GM12865 (cell line): Measurements from ENCODE around the gene GNA14.

Source experiments
- DNase-seq: peaks from one replicate; pipeline ENCODE4 v3.0.0; 2010; ENCODE audit warnings: low read depth
- H3K4me3 ChIP-seq: 2 replicates; pipeline ENCODE4 v1.5.1; 2011; ENCODE audit warnings: mild to moderate bottlenecking, low read depth, low read length, control low read depth
- CTCF ChIP-seq: IDR thresholded peaks from 2 replicates; pipeline ENCODE4 v1.5.1; 2011; ENCODE audit warnings: low read length, control low read depth, low read depth, inconsistent platforms; ENCODE audit not compliant: insufficient read depth; ENCODE audit errors: missing control alignments

GNA14 gene

GRCh38 chr9:77604316-77604715 is 43.8 kb downstream of the GNA14 start:
- no peak overlapping the region for H3K4me3 ChIP-seq
- no peak for DNase-seq
- TF ChIP-seq CTCF, result no peak

GRCh38 chr9:77602852-77603251 is 45.3 kb downstream of the GNA14 start:
- TF ChIP-seq CTCF, result no peak
- H3K4me3 ChIP-seq, result no peak overlapping the region
- DNase-seq, result no peak

- DNase-seq, result no peak
- TF ChIP-seq CTCF, result no peak
- H3K4me3 ChIP-seq, result no peak overlapping the region
Measured at GRCh38 chr9:77601476-77602099, 46.5 kb downstream of the GNA14 start.

GRCh38 chr9:77600810-77601209 is 47.3 kb downstream of the GNA14 start:
- no peak overlapping the region for H3K4me3 ChIP-seq
- DNase-seq, result no peak
- TF ChIP-seq CTCF, result no peak

GRCh38 chr9:77599492-77599891 is 48.6 kb downstream of the GNA14 start:
- DNase-seq, result no peak
- no peak for TF ChIP-seq CTCF
- no peak overlapping the region for H3K4me3 ChIP-seq

- TF ChIP-seq CTCF, result no peak
- no peak for DNase-seq
- no peak overlapping the region for H3K4me3 ChIP-seq
Measured at GRCh38 chr9:77598991-77599390, 49.1 kb downstream of the GNA14 start.

GRCh38 chr9:77598524-77598923 is 49.6 kb downstream of the GNA14 start:
- no peak for DNase-seq
- H3K4me3 ChIP-seq, result no peak overlapping the region
- no peak for TF ChIP-seq CTCF
